Measurements from ENCODE around the gene ADNP2.

GRCh38 chr18:80108121-80108536 lies 933 bp upstream of the ADNP2 start:
- TF ChIP-seq POLR2AphosphoS5 (IDR thresholded peaks at IDR 0.05) (no peak), POLR2A (IDR thresholded peaks at IDR 0.05) (no peak)

Measured in transverse colon (tissue), 3 donors.